Endometrial microvascular endothelial cells (primary cell): ENCODE data around the gene MIS18A. TPM values are rescaled to one million over a fixed set of nuclear protein-coding genes. Genes with fewer than 3 reads are reported as not detected.
"Not testable (repeated sequence)": the region's sequence is repeated elsewhere in the genome, so short reads cannot be mapped to it uniquely, and the experiment has no call there.

ENCODE experiments used
- in situ Hi-C: cut with HindIII; loops from 2 replicates; pipeline ENCODE4 v1.10.0; 2017; ENCODE audit warnings: low sequenced_read_pairs, low pct_unique_long_range_greater_than_20kb; ENCODE audit errors: inconsistent ontology term
- total RNA-seq: library from RNA; depleted of rRNA; stranded (reverse); fragments of >200 nt; gene quantifications from one replicate; pipeline ENCODE4 v1.2.3, GENCODE V29; 2015; ENCODE audit errors: inconsistent ontology term

Gene MIS18A
- 13.3 TPM for total RNA-seq

- in situ Hi-C loops = no loop called here
Measured at GRCh38 chr21:32278518-32279376, at the start of gene MIS18A. Gene MIS18A, minus strand, starts transcription at chr21:32279049. Its CDS starts 35 bp downstream, at chr21:32279014.

DNA sequence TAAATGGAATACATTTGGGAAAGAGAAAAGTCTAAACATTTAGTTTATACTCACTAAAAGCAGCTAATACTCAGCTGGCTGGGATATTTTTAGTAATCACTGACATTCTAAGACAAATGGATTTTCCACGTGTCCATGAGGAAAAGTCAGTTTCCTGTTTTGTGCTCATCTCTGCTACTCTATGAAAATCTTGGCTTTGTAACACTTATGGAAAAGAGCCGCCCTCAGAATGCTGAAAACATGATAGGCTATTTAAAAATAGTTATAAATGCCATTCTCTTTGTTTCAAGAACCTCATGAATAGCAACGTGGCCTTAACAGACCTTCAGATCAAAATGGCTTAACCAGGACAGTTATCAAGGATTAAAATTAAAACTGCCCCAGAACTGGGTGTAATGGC, 49.7 kb upstream of the MIS18A start:
- in situ Hi-C loops = no loop called here

DNA sequence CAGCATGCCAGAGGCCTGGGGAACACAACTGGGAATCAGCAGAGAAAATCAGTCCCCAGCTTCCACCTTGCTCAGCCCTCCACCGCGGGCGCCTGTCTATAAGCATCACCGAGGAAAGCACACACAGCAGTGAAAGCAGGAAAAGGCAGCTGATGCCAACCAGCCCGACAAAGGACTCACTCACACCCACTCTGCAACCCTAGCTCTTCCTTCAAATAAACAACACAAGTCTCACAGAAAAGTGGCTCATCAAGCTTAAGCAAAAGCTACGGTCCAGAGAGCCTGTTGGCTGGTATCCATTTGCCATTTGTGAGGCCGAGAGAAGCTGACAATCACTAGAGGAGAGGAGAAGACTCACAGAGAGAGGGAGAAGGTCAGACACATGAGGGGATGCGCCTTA, 46.9 kb upstream of the MIS18A start:
- in situ Hi-C loops = no loop called here

- in situ Hi-C loops = no loop called here
Measured at GRCh38 chr21:32322676-32323075, 43.8 kb upstream of the MIS18A start.

DNA sequence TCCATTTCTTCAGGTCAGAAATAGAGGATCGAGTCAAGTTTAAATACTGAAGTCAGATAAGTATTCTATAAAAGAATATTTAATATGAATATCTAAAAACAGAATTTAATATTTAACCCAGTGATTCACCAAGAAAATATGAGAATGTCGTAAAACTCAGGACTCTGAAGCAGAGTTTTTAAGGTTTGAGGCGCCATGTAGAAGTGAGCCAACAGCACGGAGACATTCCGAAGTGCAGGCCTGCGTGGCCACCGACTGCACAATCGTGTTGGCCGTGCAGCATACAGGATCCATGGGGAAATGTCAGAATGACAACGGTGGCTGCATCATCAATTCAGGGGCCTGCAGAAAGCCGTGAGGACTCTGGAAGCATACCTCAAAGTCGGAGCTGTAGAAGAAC, 43.3 kb upstream of the MIS18A start:
- in situ Hi-C loops = no loop called here

DNA sequence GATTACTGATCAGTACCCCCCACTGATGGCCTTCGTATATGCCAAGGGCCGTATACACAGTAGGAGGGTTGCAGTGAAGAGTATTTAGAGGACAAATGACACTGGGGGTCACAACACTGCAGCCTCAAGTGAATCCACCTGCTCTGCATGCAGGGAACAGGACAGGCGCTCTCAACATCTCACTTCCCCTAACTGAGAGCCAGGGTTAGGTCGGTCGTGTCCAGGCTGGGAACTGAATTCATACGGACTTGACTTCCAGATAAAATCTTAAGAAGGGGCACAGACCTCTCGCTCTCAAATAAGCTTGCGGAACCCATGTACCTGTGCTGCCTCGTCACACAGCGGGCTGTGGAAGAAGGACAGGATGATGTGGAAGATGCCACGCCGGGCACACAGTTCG, 42.6 kb upstream of the MIS18A start:
- in situ Hi-C loops = no loop called here

DNA sequence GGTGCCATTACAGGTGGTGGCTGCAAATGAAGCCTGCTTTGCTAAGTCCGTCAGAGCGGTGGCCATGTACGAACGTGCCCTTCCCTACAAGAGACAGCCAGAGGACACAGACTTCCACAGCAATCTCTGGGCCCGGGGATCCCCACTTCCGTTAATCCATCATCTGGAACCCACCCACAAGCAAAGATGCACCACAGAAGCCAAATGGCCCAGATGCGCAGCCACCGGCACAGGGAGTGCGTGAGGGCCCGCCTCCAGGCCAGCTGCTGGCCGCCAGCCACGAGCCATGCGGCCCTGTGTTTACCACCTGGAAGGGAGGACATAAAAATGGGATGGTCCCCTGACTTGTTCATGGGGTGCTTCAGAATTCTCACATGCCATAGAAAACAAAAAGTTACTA, 41.9 kb upstream of the MIS18A start:
- in situ Hi-C loops = no loop called here

DNA sequence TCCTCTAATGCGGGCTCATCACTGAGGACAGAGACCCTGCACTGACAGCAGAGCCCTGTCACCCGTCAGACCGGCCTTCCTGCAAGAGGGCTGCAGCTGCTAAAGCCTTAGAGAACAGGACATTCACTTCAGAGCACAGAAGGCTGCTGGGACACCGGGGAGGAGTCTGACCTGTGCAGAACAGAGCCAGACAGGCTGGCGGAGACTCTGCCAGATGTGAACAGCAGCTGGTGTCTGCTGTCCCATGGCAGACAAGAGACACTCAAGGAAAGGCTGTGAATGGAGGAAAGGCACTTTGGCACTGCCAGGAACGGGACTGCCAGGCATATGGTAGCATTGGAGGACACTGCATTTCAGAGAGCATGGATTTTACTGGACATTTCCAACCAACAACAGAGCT, 41.2 kb upstream of the MIS18A start:
- in situ Hi-C loops = no loop called here

DNA sequence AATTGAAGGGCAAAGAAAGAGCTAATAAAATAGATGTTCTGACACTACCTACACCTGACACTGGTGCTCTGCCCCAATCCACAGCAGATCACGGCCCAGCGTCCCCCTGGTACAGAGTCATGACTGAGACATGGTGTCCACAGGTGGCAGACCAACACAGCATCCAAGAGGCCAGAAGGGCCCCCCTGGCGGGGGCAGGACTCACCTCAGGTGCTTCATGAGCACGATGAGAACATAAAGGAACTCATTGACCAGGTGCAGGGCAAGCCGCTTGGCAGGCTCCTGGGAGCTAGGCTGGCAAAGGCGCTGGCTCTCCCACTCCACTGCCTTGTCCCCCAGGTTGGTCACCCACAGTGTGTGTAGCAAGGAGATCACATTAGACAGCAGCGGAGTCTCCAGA, 40.2 kb upstream of the MIS18A start:
- in situ Hi-C loops = no loop called here

DNA sequence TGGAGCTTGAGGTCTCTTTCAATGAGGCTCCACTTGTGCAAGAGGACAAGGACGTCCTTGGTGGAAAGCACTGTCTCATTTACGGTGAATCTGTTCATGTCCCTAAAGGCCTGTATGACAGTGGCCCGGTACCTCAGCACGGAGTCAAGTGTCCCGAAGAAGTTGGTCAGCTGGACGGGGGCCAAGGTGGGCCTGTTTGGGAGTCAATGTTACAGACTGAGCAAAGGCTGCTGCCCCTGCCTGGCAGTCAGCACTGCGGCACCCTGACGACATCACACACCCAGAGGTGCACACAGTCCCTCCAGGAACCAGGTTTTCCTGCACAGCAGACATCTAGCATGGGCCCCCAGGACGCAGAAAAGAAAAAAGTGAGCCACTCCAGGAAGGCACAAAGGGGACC, 38.9 kb upstream of the MIS18A start:
- in situ Hi-C loops = no loop called here

GRCh38 chr21:32316361-32317215, 37.7 kb upstream of the MIS18A start:
- in situ Hi-C loops = no loop called here

GRCh38 chr21:32315511-32316281, 36.8 kb upstream of the MIS18A start:
- in situ Hi-C loops = no loop called here

GRCh38 chr21:32314806-32315205, 36.0 kb upstream of the MIS18A start:
- in situ Hi-C loops = no loop called here

DNA sequence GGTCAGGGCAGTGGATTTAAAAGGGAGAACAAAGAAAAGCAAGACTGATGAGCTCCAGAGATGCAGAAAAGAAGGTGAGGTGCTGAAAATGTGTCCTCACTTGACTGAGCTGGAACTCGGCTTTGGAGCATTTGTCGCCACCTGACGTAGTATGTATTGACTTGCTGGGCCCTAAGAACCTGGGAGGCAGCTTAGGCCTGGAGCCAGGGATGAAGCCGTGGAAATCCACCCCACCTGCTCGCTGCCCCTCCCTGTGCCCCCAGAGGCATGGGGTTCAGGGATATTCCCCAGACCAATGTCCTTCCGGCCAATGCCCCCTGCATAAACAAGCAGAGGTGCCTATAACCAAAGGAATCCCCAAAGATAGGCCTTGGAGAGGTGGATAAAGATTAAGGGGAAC, 34.1 kb upstream of the MIS18A start:
- in situ Hi-C loops = no loop called here

- in situ Hi-C loops = no loop called here
Measured at GRCh38 chr21:32312326-32312725, 33.5 kb upstream of the MIS18A start.

GRCh38 chr21:32311621-32312020, 32.8 kb upstream of the MIS18A start:
- in situ Hi-C loops = no loop called here

- in situ Hi-C loops = not testable (repeated sequence)
Measured at GRCh38 chr21:32310976-32311375, 32.1 kb upstream of the MIS18A start.

GRCh38 chr21:32309906-32310460, 31.1 kb upstream of the MIS18A start:
- in situ Hi-C loops = no loop called here

DNA sequence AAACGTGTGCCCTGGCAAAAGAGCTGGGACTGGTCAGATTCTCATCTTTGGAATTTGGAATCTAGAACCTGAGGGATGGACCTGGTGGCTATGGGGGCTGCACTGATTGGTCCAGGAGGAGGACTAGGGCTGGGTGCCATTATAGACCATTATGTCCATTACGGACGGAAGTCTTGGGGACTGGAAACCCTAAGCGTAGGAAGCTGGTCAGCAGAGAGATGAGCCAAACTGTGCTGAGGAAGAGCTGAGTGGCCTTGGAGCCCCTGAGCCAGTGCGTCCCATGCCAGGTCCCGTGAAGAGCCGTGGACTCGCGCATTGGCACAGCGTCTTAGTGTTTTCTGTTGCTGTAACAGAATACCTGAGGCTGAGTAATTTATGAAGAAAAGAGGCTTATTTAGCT, 29.8 kb upstream of the MIS18A start:
- in situ Hi-C loops = no loop called here
